Hematopoietic multipotent progenitor cell treated with erythropoietin and hydrocortisone succinate and interleukin-3 and kit ligand, for 4 days (in vitro differentiated cells): ENCODE measurements around the gene IGBP1.
A peak's percentile ranks its signal among the peaks of the same experiment; 100 is the strongest.
"Not testable (repeated sequence)": the region's sequence is repeated elsewhere in the genome, so short reads cannot be mapped to it uniquely, and the experiment has no call there.

ENCODE experiments used
- DNase-seq: peaks from one replicate; pipeline ENCODE4 v3.0.0-alpha.2; 2015

Gene IGBP1

DNA sequence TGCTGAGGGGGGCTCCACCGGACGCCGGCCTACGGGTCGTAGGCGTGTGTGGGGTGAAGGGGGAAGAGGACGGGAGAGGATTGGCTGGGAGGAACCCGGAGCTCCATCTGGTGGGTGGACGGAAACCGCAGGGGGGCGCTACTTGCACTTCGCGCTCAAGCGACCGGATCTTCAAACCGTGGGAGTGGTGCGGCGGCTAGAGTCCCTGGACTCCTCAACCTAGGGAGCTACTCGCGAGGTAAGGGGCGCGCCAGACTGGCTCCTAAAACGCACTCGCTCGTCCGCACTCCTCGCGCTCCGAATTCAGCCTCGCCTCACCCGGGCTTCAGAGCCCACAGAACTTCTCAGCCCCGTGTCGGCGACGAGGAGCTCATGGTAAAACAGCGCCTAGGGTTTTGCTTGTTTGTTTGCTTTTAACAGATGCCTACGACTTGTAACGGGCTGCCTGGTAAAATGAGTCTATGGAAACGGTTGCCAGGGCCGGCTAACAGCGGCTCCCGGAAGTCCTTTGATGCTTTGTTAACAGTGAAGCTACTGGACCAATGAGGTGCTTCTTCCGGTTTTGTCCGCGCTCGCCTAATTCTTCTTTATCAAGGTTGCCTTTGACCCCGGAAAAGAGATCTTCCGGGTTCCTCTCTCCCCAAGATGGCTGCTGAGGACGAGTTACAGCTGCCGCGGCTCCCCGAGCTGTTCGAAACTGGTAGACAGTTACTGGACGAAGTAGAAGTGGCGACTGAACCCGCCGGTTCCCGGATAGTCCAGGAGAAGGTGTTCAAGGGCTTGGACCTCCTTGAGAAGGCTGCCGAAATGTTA lies at the start of gene IGBP1:
Gene IGBP1 (plus strand): TSS at position 145 of the 813 bp plus-strand sequence. CDS start 501 bp downstream, at position 646.
- peak; percentile 95 for DNase-seq

- no peak for DNase-seq
These were observed 48.5 kb upstream of the IGBP1 start for GRCh38 chrX:70084592-70085240.

DNA sequence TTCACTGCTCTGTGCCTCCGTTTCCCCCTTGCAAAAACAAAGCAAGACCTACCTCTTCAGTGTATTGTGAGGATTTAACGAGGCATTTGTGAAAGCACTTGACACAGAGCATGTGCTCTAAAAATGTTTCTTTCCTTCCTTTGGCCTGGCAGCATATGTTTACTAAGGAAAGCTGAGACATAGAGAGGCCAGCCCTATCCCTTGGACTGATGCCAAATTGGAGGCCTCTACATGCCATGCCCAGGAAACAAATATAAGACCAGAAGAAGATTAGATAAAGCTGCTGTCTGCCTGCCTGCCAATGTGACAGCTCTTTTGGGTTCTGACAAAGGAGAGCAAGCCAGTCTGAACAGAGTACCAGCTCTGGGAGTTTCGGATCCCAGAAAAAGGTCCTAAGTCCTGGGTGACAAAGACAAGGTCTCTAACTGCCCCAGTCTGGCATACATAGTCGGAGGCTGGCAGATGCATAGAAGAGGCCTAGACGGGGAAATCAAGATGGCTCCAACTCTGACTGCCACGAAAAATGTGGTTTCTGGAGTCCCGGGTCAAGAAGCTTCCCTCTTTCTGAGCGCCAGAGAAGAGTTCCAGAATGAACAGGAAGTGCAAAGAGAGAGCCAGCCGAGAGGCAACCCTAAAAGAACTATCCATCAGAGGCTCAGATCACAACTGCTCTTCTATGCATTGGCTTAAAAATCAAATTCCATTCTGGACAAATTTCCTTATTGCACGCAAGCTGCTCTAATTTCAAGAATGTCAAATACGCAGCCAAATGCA lies 45.2 kb upstream of the IGBP1 start:
- DNase-seq = peak; percentile 66

DNA sequence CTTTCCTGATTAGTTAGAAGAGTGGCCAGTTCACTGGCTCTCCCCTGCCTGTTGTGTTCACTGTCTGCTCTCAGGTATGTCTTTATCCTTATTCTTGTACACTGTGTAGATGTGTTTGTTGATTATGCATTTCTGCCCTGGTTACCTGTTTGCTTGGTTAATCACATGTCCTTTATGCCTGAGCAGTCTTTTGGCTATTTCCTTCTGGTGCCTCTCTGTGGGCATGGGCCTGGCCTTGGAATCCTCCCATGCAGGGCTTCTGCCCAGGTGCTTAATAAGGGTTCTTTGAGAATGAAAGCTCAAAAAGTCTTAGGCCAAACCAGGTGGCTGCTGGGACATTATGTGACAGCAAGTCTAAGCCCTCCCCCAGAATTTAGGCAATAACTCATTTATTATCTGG lies 44.5 kb upstream of the IGBP1 start:
- DNase-seq = no peak

GRCh38 chrX:70089604-70090297 lies 43.5 kb upstream of the IGBP1 start:
- DNase-seq = no peak

DNA sequence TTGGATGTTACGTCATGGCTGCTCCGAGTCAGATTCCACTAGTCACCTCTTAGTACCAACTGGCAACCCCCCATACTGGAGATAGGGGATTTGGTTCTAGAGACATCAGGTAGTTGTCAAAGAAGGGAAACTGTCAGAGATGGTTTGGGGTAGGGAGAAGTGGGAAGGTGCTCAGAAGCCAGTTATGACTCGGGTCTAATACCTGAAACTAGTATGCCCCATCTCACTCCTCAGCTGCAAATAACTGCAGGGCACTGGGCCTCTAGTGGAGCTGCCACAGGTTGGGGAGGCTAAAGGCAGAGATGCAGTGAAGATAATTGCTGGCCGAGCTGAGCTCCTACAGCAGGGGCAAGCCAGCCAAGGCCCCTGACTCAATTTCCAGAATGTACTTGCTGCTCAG lies 41.0 kb upstream of the IGBP1 start:
- DNase-seq = no peak

DNA sequence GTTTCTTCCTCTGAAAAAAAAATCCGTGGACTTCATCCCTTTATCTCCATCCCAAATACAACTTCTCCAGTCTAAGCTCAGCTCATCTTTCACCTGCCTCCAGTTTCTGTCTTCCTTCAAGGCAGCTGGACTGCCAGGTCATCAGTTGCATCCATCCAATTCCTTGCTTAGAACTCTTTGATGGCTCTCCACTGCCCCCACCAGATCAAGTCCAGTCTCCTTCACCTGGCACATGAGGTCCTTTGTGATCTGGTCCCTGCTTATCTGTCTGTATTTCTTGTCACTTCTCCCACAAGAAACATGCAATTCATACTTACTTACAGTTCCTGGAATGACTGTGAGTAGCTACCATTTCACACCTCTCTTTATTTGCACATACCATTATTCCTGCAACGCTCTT lies 37.2 kb upstream of the IGBP1 start:
- peak; percentile 9 for DNase-seq

DNA sequence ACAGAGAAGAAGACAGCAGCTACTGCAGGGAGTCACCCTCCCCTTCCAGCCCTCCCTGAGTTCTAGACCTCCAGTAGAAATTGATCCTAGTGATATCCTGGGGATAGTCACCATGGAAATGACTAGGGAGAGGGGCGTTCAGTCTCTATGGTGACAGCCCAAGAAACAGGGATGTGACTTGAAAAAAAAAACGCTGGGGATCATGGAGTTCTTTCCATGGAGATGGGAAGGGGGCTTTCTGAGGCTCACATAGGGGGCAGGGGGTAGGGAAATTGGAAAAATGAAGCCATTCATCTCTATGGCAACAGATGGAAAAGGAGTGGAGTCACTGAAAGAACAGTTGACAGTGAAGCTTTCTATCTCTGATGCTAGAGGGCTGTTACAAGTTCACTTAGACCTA lies 28.0 kb upstream of the IGBP1 start:
- no peak for DNase-seq

DNA sequence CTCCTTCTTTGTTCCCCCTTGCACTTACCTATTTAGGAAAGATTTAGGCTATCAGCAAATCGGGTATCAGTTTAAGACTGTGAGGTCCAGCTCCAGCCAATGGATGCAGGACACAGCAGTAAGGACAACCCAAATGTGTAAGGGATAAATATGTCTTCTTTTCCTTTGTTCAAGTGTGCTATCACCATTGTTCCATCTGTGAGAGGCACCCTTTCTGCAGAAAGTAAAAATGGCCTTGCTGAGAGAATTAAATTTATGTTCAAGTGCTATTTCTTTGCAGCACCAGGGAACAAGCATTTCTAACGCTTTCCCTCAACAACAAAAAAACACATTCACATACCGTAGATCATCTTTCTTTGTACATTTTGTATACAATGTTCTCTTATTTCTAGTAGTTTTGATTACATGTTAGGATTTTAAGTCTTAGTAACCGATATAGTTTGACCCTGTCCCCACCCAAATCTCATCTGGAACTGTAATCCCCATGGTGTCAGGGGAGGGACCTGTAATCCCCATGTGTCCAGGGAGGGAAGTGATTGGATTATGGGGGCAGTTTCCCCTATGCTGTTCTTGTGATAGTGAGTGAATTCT lies 21.7 kb upstream of the IGBP1 start:
- DNase-seq = not testable (repeated sequence)

DNA sequence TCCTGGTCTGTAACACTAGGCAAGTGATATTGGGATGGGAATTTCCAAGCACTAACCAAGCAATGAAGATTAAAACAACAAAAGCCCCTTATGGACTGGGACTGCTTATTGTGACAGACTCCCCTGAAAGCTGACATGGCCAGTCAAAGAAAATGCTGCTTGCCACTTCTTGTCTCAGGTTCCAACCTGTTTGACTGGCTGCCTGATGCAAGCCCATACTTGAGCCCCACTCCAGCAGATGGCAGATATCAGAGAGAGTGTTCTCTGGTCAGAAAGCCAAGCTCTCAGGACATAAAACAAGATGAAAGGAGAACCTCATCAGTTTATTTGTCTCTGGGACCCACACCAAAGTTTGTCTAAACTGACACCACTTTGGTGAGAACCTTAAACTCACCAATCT lies 15.5 kb upstream of the IGBP1 start:
- DNase-seq = no peak

DNA sequence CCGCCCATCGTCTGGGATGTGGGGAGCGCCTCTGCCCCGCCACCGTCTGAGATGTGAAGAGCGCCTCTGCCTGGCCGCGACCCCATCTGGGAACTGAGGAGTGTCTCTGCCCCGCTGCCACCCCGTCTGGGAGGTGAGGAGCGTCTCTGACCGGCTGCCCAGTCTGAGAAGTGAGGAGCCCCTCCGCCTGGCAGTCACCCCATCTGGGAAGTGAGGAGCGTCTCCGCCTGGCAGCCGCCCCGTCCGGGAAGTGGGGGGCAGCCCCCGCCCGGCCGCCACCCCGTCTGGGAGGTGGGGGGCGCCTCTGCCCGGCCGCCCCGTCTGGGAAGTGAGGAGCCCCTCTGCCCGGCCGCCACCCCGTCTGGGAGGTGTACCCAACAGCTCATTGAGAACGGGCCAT lies 10.2 kb upstream of the IGBP1 start:
- not testable (repeated sequence) for DNase-seq

DNA sequence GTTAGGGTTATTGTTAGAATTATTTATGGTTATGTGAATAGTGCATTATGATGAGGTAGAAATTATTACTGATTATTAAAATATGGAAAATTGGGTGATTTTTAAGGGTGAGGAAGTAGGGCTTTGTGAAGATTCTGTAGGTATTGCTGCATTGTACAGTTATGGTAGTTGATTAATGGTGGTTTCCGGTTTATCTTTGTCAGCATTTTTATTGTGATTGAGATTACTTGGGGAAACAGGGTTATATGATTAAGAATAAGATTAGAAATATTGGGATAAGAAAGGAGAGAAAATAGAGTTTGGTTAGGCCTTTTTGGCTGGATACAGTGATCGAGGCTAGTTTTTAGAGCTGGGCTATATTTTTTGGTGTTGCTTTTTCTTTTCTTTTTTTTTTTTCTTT lies 8.6 kb upstream of the IGBP1 start:
- DNase-seq = no peak

GRCh38 chrX:70128071-70128470 lies 5.2 kb upstream of the IGBP1 start:
- DNase-seq = no peak

GRCh38 chrX:70129816-70130215 lies 3.4 kb upstream of the IGBP1 start:
- DNase-seq = no peak

DNA sequence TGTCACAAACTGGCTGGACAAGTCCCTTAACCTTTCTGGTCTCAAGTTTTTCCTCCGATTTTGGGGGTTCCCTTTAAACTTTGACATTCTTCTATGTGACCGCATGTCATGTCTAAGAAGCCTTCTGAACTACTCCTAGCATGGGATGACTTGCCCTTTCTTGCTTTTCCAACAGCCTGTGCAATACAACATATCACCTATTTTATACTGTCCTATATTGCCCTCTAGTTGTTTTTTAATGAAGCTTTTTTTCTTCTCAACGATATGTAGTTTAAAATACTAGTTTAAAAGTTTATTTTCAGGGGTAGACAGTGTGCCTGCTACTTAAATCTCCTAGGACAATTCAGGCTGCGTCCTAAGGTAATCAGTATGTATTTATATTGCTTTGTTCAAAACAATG lies 1.0 kb upstream of the IGBP1 start:
- DNase-seq = peak; percentile 62

DNA sequence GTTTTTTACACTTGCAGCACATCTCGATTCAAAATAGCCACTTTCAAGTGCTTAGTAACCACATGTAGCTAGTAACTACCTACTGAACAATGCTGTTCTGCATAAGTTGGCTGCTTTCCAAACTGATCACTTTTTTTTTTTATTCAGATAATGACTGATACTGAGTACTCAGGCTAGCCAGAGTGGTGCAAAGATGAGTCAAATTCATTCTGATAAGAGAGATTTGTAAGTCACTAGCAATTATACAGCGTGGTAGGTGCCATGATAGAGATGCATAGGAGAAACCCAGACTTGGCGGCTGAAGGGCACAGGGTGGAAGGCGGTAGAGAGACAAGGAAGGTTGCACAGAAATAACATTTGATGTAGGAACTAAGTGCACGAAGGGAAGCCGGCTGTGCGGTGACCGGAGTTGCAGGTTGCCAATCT lies 357 bp upstream of the IGBP1 start:
- no peak for DNase-seq

- peak; percentile 13 for DNase-seq
These were observed 850 bp downstream of the IGBP1 start for GRCh38 chrX:70134116-70134477.

DNA sequence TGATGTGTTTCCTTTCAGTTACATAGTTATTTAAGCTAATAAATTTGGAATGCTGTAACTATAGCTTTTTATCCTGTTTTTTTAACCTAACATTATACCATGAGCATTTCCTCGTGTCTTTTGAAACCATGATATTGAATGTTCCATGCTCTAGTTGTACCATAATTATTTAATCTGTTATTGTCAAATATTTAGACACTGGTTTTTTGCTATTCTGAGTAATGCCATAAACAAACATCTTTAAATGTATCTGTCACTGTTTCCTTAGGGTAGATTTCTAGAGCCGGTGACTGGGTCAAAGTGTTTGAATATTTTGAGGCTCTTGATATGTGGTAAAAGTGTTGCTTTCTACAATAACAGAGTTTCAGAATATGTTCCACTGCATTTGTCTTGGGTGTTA lies 5.4 kb downstream of the IGBP1 start:
- no peak for DNase-seq

- DNase-seq = no peak
These were observed 6.5 kb downstream of the IGBP1 start for GRCh38 chrX:70139736-70140135.

GRCh38 chrX:70141373-70141772 lies 8.1 kb downstream of the IGBP1 start:
- DNase-seq = no peak

DNA sequence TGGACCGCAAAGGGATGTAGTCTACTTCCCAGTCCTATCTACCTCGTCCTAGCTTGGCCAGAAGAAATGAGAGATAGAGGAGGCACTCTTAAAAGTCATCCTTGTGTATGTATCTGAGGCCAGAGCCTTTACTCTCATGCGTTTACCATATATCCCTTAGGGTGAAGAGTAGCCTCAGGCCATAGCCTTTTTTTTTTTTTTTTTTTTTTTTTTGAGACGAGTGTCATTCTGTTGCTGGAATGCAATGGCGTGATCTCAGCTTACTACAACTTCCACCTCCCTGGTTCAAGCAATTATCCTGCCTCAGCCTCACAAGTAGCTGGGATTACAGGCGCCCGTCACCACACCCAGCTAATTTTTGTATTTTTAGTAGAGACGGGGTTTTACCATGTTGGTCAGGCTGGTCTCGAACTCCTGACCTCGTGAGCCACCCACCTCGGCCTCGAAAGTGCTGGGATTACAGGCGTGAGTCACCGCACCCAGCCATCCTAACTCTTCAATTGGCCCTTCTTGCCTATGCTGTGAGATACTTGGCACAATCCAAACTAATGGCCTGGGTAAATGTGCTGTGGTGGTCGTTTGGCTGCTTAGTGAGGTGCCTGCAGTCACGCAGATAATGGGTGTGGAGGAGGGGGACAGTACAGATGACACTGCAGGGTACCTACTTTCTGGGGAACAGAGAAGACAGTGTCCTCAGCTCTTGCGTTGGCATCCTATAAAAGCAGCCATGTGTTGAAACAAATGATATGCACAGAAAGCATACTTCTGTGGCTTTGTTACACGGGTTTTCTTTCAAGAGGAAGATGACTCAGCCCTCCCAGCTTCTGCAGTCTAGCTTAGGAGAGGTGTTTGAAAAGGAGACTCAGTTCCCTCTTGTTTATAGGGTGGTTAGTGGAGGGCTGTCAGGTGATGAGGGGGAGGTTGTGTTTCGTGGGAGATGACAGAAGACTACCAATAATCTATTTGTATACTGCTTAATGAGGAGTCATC lies 33.6 kb downstream of the IGBP1 start:
- no peak for DNase-seq
